Activated T-cell treated with anti-CD3 and anti-CD28 coated beads, Interleukin-2, amount 50 U/mL, for 72 hours (primary cell): ENCODE data around the gene SELL. TPM values are rescaled to one million over a fixed set of nuclear protein-coding genes. Genes with fewer than 3 reads are reported as not detected.

Source experiments
- ATAC-seq, 2 donors: fragments of 150-1000 bp; cut with Tn5 transposase; replicated peaks in 1 of 2; 2 replicates each; pipeline ENCODE4 v1.10.0; 2021; ENCODE audit warnings: moderate library complexity in 2 of 2, mild to moderate bottlenecking in 1 of 2
- DNase-seq, 2 donors: peaks; one replicate each; pipeline ENCODE4 v3.0.0; 2021 to 2022; ENCODE audit warnings: mixed read lengths in 1 of 2
- H3K27ac Mint-ChIP-seq: one replicate; pipeline ENCODE4 v1.8.0; 2022; ENCODE audit warnings: mild to moderate bottlenecking, moderate library complexity, mixed read lengths
- H3K27me3 Mint-ChIP-seq: one replicate; pipeline ENCODE4 v1.8.0; 2022; ENCODE audit warnings: low read depth, mixed read lengths
- H3K36me3 Mint-ChIP-seq, 2 donors: one replicate each; pipeline ENCODE4 v1.8.0; 2022; ENCODE audit warnings: mixed read lengths in 2 of 2, mild to moderate bottlenecking in 1 of 2; ENCODE audit not compliant: insufficient read depth in 2 of 2
- H3K4me1 Mint-ChIP-seq: one replicate; pipeline ENCODE4 v1.8.0; 2022; ENCODE audit warnings: low read depth, mixed read lengths
- H3K4me3 Mint-ChIP-seq, 2 donors: one replicate each; pipeline ENCODE4 v1.8.0; 2022; ENCODE audit warnings: mild to moderate bottlenecking in 2 of 2, mixed read lengths in 2 of 2, moderate library complexity in 2 of 2
- H3K9me3 Mint-ChIP-seq, 2 donors: one replicate each; pipeline ENCODE4 v1.8.0; 2022; ENCODE audit warnings: mixed read lengths in 2 of 2
- total RNA-seq, 2 donors: library from RNA; stranded (reverse); gene quantifications; one replicate each; pipeline ENCODE4 v1.2.3, GENCODE V29; 2022

SELL gene
- 100 to 1,000 TPM; 211 to 331 TPM for total RNA-seq

- H3K9me3 Mint-ChIP-seq = no peaks in the 10 kb centered on the region
- peak; percentile 79 to 82 for DNase-seq
- peaks cover 14 to 40% of the 10 kb centered on the region in 2 donors for H3K36me3 Mint-ChIP-seq
- peaks cover 16% of the 10 kb centered on the region for H3K27me3 Mint-ChIP-seq
- peak within 1 kb of the TSS; percentile 89 for H3K27ac Mint-ChIP-seq
- peaks cover 24% of the 10 kb centered on the region for H3K4me1 Mint-ChIP-seq
- H3K4me3 Mint-ChIP-seq = peak within 1 kb of the TSS; percentile 82 to 90
- peak; percentile 78 to 81 for ATAC-seq
These were observed at the start of gene SELL for GRCh38 chr1:169711469-169712308. Gene SELL (minus strand): TSS chr1:169711620. CDS start chr1:169711498, 122 bp downstream.

- DNase-seq (no peak), ATAC-seq (no peak)
- Mint-ChIP-seq H3K27me3 (no peaks in the 10 kb centered on the region), H3K9me3 (peaks cover 1 to 3% of the 10 kb centered on the region in 2 donors), H3K36me3 (no peaks in the 10 kb centered on the region), H3K4me3 (no peak overlapping the region), H3K4me1 (no peaks in the 10 kb centered on the region), H3K27ac (no peak overlapping the region)
These were observed 47.6 kb upstream of the SELL start for GRCh38 chr1:169759038-169759437.

GRCh38 chr1:169753549-169753948 lies 42.1 kb upstream of the SELL start:
- ATAC-seq (no peak), DNase-seq (no peak)
- Mint-ChIP-seq H3K9me3 (no peaks in the 10 kb centered on the region), H3K27ac (no peak overlapping the region), H3K4me1 (no peaks in the 10 kb centered on the region), H3K4me3 (no peak overlapping the region), H3K27me3 (no peaks in the 10 kb centered on the region), H3K36me3 (no peaks in the 10 kb centered on the region)

- no peak overlapping the region for H3K4me3 Mint-ChIP-seq
- no peaks in the 10 kb centered on the region for H3K4me1 Mint-ChIP-seq
- no peak overlapping the region for H3K27ac Mint-ChIP-seq
- H3K9me3 Mint-ChIP-seq = no peaks in the 10 kb centered on the region
- no peak for DNase-seq
- ATAC-seq = no peak
- H3K27me3 Mint-ChIP-seq = no peaks in the 10 kb centered on the region
- H3K36me3 Mint-ChIP-seq = no peaks in the 10 kb centered on the region
These were observed 38.6 kb upstream of the SELL start for GRCh38 chr1:169750041-169750440.

- Mint-ChIP-seq H3K9me3 (peaks cover 3 to 5% of the 10 kb centered on the region in 2 donors), H3K27me3 (no peaks in the 10 kb centered on the region), H3K27ac (no peak overlapping the region), H3K36me3 (no peaks in the 10 kb centered on the region), H3K4me1 (no peaks in the 10 kb centered on the region), H3K4me3 (no peak overlapping the region)
- ATAC-seq (no peak), DNase-seq (no peak)
These were observed 35.1 kb upstream of the SELL start for GRCh38 chr1:169746550-169746949.

GRCh38 chr1:169745015-169745861 lies 33.8 kb upstream of the SELL start:
- Mint-ChIP-seq H3K4me1 (no peaks in the 10 kb centered on the region), H3K27ac (no peak overlapping the region), H3K36me3 (no peaks in the 10 kb centered on the region), H3K9me3 (peaks cover 3 to 5% of the 10 kb centered on the region in 2 donors), H3K4me3 (no peak overlapping the region), H3K27me3 (peaks cover 6% of the 10 kb centered on the region)
- DNase-seq (no peak), ATAC-seq (no peak)

GRCh38 chr1:169741666-169742394 lies 30.4 kb upstream of the SELL start:
- H3K36me3 Mint-ChIP-seq = no peaks in the 10 kb centered on the region
- no peak overlapping the region for H3K27ac Mint-ChIP-seq
- ATAC-seq = no peak
- H3K4me3 Mint-ChIP-seq = no peak overlapping the region
- H3K27me3 Mint-ChIP-seq = peaks cover 22% of the 10 kb centered on the region
- DNase-seq = no peak
- no peaks in the 10 kb centered on the region for H3K4me1 Mint-ChIP-seq
- peaks cover 3 to 5% of the 10 kb centered on the region in 2 donors for H3K9me3 Mint-ChIP-seq

GRCh38 chr1:169739980-169740379 lies 28.6 kb upstream of the SELL start:
- H3K36me3 Mint-ChIP-seq = no peaks in the 10 kb centered on the region
- no peak overlapping the region for H3K27ac Mint-ChIP-seq
- H3K27me3 Mint-ChIP-seq = peaks cover 22% of the 10 kb centered on the region
- peaks cover 3 to 5% of the 10 kb centered on the region in 2 donors for H3K9me3 Mint-ChIP-seq
- no peak overlapping the region for H3K4me3 Mint-ChIP-seq
- no peak for DNase-seq
- H3K4me1 Mint-ChIP-seq = no peaks in the 10 kb centered on the region
- no peak for ATAC-seq

GRCh38 chr1:169733924-169734323 lies 22.5 kb upstream of the SELL start, which contains the start of gene SELE:
Gene SELE (minus strand): TSS chr1:169734079. CDS start chr1:169733612, 467 bp downstream.
- no peak within 1 kb of the TSS for H3K4me3 Mint-ChIP-seq
- DNase-seq = no peak
- no peaks in the 10 kb centered on the region for H3K36me3 Mint-ChIP-seq
- peaks cover 22% of the 10 kb centered on the region for H3K27me3 Mint-ChIP-seq
- no peak for ATAC-seq
- H3K9me3 Mint-ChIP-seq = no peaks in the 10 kb centered on the region
- no peaks in the 10 kb centered on the region for H3K4me1 Mint-ChIP-seq
- H3K27ac Mint-ChIP-seq = no peak within 1 kb of the TSS

- no peak overlapping the region for H3K27ac Mint-ChIP-seq
- H3K27me3 Mint-ChIP-seq = peaks cover 24% of the 10 kb centered on the region
- no peaks in the 10 kb centered on the region for H3K36me3 Mint-ChIP-seq
These were observed 20.0 kb upstream of the SELL start for GRCh38 chr1:169731446-169731845.

GRCh38 chr1:169729991-169730390 lies 18.6 kb upstream of the SELL start:
- Mint-ChIP-seq H3K4me3 (no peak overlapping the region), H3K27me3 (peaks cover 24% of the 10 kb centered on the region), H3K9me3 (no peaks in the 10 kb centered on the region), H3K27ac (no peak overlapping the region), H3K36me3 (no peaks in the 10 kb centered on the region), H3K4me1 (no peaks in the 10 kb centered on the region)
- no peak for ATAC-seq
- DNase-seq = no peak

More at GRCh38 chr1:169731446-169731845, 20.0 kb upstream of the SELL start:
- no peak for ATAC-seq
- Mint-ChIP-seq H3K4me1 (no peaks in the 10 kb centered on the region), H3K9me3 (no peaks in the 10 kb centered on the region), H3K4me3 (no peak overlapping the region)
- DNase-seq = no peak

GRCh38 chr1:169727307-169727706 lies 15.9 kb upstream of the SELL start:
- no peak for DNase-seq
- Mint-ChIP-seq H3K36me3 (no peaks in the 10 kb centered on the region), H3K27me3 (peaks cover 24% of the 10 kb centered on the region), H3K4me3 (no peak overlapping the region), H3K9me3 (no peaks in the 10 kb centered on the region), H3K4me1 (no peaks in the 10 kb centered on the region), H3K27ac (no peak overlapping the region)
- no peak for ATAC-seq

GRCh38 chr1:169726851-169727250 lies 15.4 kb upstream of the SELL start:
- H3K36me3 Mint-ChIP-seq = no peaks in the 10 kb centered on the region
- no peaks in the 10 kb centered on the region for H3K9me3 Mint-ChIP-seq
- H3K4me3 Mint-ChIP-seq = no peak overlapping the region
- peaks cover 24% of the 10 kb centered on the region for H3K27me3 Mint-ChIP-seq
- no peak for DNase-seq
- no peak for ATAC-seq
- no peaks in the 10 kb centered on the region for H3K4me1 Mint-ChIP-seq
- H3K27ac Mint-ChIP-seq = no peak overlapping the region
